IMR-90 (cell line): ENCODE data around the gene NWD2. TPM values are rescaled to one million over a fixed set of nuclear protein-coding genes. Genes with fewer than 3 reads are reported as not detected.

Experiments
- ATAC-seq: fragments of 200-7000 bp; cut with Tn5 transposase; 2 replicates; pipeline ENCODE4 v1.9.1; 2020; ENCODE audit warnings: low read depth, mild to moderate bottlenecking, moderate library complexity
- BruUV-seq: library from RNA; stranded (reverse); fragments of 400-500 nt; replicated peaks from 2 replicates; lab custom pipeline; 2021; lab: Mats Ljungman, UMichigan
- CTCF ChIA-PET: fragments of 300-600 bp; formaldehyde crosslinking; extraction: SDS; loops from one replicate; lab custom pipeline; 2021; ENCODE audit warnings: antibody characterized with exemption; lab: Yijun Ruan, JAX
- POLR2A ChIA-PET: fragments of 300-600 bp; sonication (Branson Sonifier 250); formaldehyde crosslinking; loops from one replicate; lab custom pipeline; 2022; ENCODE audit warnings: antibody characterized with exemption; ENCODE audit not compliant: unreplicated experiment; lab: Charles Lee
- DNase-seq: peaks from one replicate; pipeline ENCODE4 v3.0.0; 2013
- H2AFZ ChIP-seq: replicated peaks from 2 replicates; pipeline ENCODE3; 2013; ENCODE audit warnings: low read length, mild to moderate bottlenecking; ENCODE audit not compliant: poor library complexity
- H2AK5ac ChIP-seq: 2 replicates; pipeline ENCODE4 v1.6.1; 2013; ENCODE audit warnings: low read depth, low read length, inconsistent platforms
- H2AK9ac ChIP-seq: replicated peaks from 2 replicates; pipeline ENCODE3; 2013; ENCODE audit warnings: mild to moderate bottlenecking, low read depth, low read length, moderate library complexity; ENCODE audit not compliant: poor library complexity
- H2BK120ac ChIP-seq: 2 replicates; pipeline ENCODE4 v1.6.1; 2013; ENCODE audit warnings: low read depth, low read length, inconsistent platforms
- H2BK15ac ChIP-seq: 3 replicates; pipeline ENCODE4 v1.6.1; 2013; ENCODE audit warnings: low read depth, low read length, inconsistent platforms
- H2BK20ac ChIP-seq: 2 replicates; pipeline ENCODE4 v1.6.1; 2013; ENCODE audit warnings: low read depth, mild to moderate bottlenecking, inconsistent platforms, low read length, moderate library complexity
- H2BK5ac ChIP-seq: 2 replicates; pipeline ENCODE4 v1.6.1; 2013; ENCODE audit warnings: mild to moderate bottlenecking, low read depth, low read length, inconsistent platforms; ENCODE audit not compliant: poor library complexity, severe bottlenecking
- H3K14ac ChIP-seq: replicated peaks from 2 replicates; pipeline ENCODE4 v1.6.1; 2013; ENCODE audit warnings: low read depth, low read length, inconsistent platforms
- H3K18ac ChIP-seq: 2 replicates; pipeline ENCODE4 v1.6.1; 2013; ENCODE audit warnings: low read depth, low read length, control low read depth
- H3K23ac ChIP-seq: 2 replicates; pipeline ENCODE4 v1.6.1; 2013; ENCODE audit warnings: low read depth, low read length, inconsistent platforms
- H3K27ac ChIP-seq: 2 replicates; pipeline ENCODE4 v1.5.1; 2013; ENCODE audit warnings: mild to moderate bottlenecking, control low read depth, low read length; ENCODE audit not compliant: insufficient read depth
- H3K27me3 ChIP-seq: 2 replicates; pipeline ENCODE4 v1.6.1; 2013; ENCODE audit warnings: low read length; ENCODE audit not compliant: control insufficient read depth, insufficient read depth
- H3K36me3 ChIP-seq: 2 replicates; pipeline ENCODE4 v1.6.1; 2013; ENCODE audit warnings: low read length, mixed read lengths; ENCODE audit not compliant: control insufficient read depth, insufficient read depth
- H3K4ac ChIP-seq: 2 replicates; pipeline ENCODE4 v1.6.1; 2013; ENCODE audit warnings: low read depth, low read length, inconsistent platforms
- H3K4me1 ChIP-seq: 2 replicates; pipeline ENCODE4 v1.6.1; 2013; ENCODE audit warnings: low read length, mixed read lengths; ENCODE audit not compliant: control insufficient read depth, insufficient read depth
- H3K4me2 ChIP-seq: 2 replicates; pipeline ENCODE4 v1.6.1; 2013; ENCODE audit warnings: low read depth, mild to moderate bottlenecking, control low read depth, low read length, moderate library complexity
- H3K4me3 ChIP-seq: 2 replicates; pipeline ENCODE4 v1.5.1; 2013; ENCODE audit warnings: low read depth, mild to moderate bottlenecking, control low read depth, low read length, moderate library complexity; ENCODE audit not compliant: insufficient read depth
- H3K56ac ChIP-seq: 2 replicates; pipeline ENCODE4 v1.6.1; 2013; ENCODE audit warnings: low read length, inconsistent platforms; ENCODE audit not compliant: insufficient read depth; ENCODE audit errors: extremely low read depth
- H3K79me1 ChIP-seq, 2 experiments: 2 replicates each; pipeline ENCODE4 v1.6.1; 2013; ENCODE audit warnings: low read length in 2 of 2, inconsistent platforms in 1 of 2, low read depth in 1 of 2
- H3K9ac ChIP-seq: 2 replicates; pipeline ENCODE4 v1.6.1; 2013; ENCODE audit warnings: low read depth, low read length, control low read depth
- H3K9me1 ChIP-seq: 2 replicates; pipeline ENCODE4 v1.6.1; 2013; ENCODE audit warnings: low read length, inconsistent platforms; ENCODE audit not compliant: insufficient read depth
- H3K9me3 ChIP-seq: 2 replicates; pipeline ENCODE4 v1.6.1; 2013; ENCODE audit warnings: low read length; ENCODE audit not compliant: control insufficient read depth, insufficient read depth
- H4K20me1 ChIP-seq: 2 replicates; pipeline ENCODE4 v1.6.1; 2013; ENCODE audit warnings: low read length, inconsistent platforms; ENCODE audit not compliant: insufficient read depth
- H4K5ac ChIP-seq: 2 replicates; pipeline ENCODE4 v1.6.1; 2013; ENCODE audit warnings: mild to moderate bottlenecking, low read depth, low read length, control low read depth
- H4K8ac ChIP-seq, 2 experiments: 2 replicates each; pipeline ENCODE4 v1.6.1; 2013; ENCODE audit warnings: low read depth in 2 of 2, low read length in 2 of 2, control low read depth in 1 of 2, inconsistent platforms in 1 of 2
- H4K91ac ChIP-seq: 2 replicates; pipeline ENCODE4 v1.6.1; 2013; ENCODE audit warnings: low read depth, low read length, inconsistent platforms; ENCODE audit not compliant: insufficient read depth
- BHLHE40 ChIP-seq: fragments of 150-350 bp; IDR thresholded peaks from 2 replicates; pipeline ENCODE4 v1.6.1; 2016; ENCODE audit warnings: mild to moderate bottlenecking, low read depth, low read length
- CEBPB ChIP-seq: IDR thresholded peaks from 2 replicates; pipeline ENCODE4 v1.6.1; 2012; ENCODE audit warnings: low read depth, low read length, improper control_type of control experiment
- CHD1 ChIP-seq: IDR thresholded peaks from 2 replicates; pipeline ENCODE4 v1.6.1; 2012; ENCODE audit warnings: low read depth, low read length, improper control_type of control experiment
- FOS ChIP-seq: fragments of 150-350 bp; IDR thresholded peaks from 2 replicates; pipeline ENCODE4 v1.6.1; 2016; ENCODE audit warnings: low read depth, low read length
- MAFK ChIP-seq: IDR thresholded peaks from 2 replicates; pipeline ENCODE4 v1.6.1; 2012; ENCODE audit warnings: low read depth, low read length, improper control_type of control experiment
- POLR2A ChIP-seq: IDR thresholded peaks from 2 replicates; pipeline ENCODE4 v1.6.1; 2012; ENCODE audit warnings: mild to moderate bottlenecking, low read depth, low read length
- RAD21 ChIP-seq: IDR thresholded peaks from 2 replicates; pipeline ENCODE4 v1.6.1; 2012; ENCODE audit warnings: low read length, improper control_type of control experiment
- RCOR1 ChIP-seq: IDR thresholded peaks from 2 replicates; pipeline ENCODE4 v1.6.1; 2012; ENCODE audit warnings: mild to moderate bottlenecking, low read length, improper control_type of control experiment; ENCODE audit not compliant: insufficient replicate concordance
- WGBS, 2 experiments: methylation state at CpG; one replicate each; pipeline versions ENCODE4 v1.1.5 to v1.1.7; 2013; ENCODE audit warnings: missing lambda C conversion rate in 2 of 2; ENCODE audit not compliant: insufficient read length in 1 of 2; ENCODE audit errors: extremely low coverage in 2 of 2; 5-methylcytosine and 5-hydroxymethylcytosine counted together
- dilution Hi-C: fragments of 300-500 bp; cut with HindIII; formaldehyde crosslinking; loops from one replicate; pipeline ENCODE4 v1.14.3; 2018; ENCODE audit warnings: low sequenced_read_pairs; ENCODE audit not compliant: unreplicated experiment
- in situ Hi-C: fragments of 300-500 bp; cut with MboI; formaldehyde crosslinking; loops from 3 replicates; pipeline ENCODE4 v1.14.3; 2019; ENCODE audit warnings: low sequenced_read_pairs, inconsistent platforms, mixed read lengths
- intact Hi-C: fragments of 100-400 bp; cut with micrococcal nuclease; formaldehyde crosslinking; loops from 2 replicates; pipeline ENCODE4 v1.10.0; 2022
- polyA plus RNA-seq, 3 experiments: library from polyadenylated mRNA; depleted of rRNA; stranded (reverse); fragments of >200 nt; gene quantifications; 2 replicates each; pipeline ENCODE4 v1.2.3, GENCODE V29; 2012; ENCODE audit warnings: low replicate concordance in 1 of 3
- total RNA-seq: library from RNA; depleted of rRNA; stranded (reverse); fragments of >200 nt; gene quantifications from 2 replicates; pipeline ENCODE4 v1.2.3, GENCODE V29; 2012
- TF ChIP-seq, protein P1 (sequence below): fragments of 150-350 bp; IDR thresholded peaks from 2 replicates; pipeline ENCODE4 v1.6.1; 2016; ENCODE audit warnings: low read depth, mild to moderate bottlenecking, low read length, moderate library complexity, borderline replicate concordance

NWD2 gene
- total and polyA plus RNA-seq, 2 of the 4 experiments (the other 2 are of a cell fraction), result not detected

DNA sequence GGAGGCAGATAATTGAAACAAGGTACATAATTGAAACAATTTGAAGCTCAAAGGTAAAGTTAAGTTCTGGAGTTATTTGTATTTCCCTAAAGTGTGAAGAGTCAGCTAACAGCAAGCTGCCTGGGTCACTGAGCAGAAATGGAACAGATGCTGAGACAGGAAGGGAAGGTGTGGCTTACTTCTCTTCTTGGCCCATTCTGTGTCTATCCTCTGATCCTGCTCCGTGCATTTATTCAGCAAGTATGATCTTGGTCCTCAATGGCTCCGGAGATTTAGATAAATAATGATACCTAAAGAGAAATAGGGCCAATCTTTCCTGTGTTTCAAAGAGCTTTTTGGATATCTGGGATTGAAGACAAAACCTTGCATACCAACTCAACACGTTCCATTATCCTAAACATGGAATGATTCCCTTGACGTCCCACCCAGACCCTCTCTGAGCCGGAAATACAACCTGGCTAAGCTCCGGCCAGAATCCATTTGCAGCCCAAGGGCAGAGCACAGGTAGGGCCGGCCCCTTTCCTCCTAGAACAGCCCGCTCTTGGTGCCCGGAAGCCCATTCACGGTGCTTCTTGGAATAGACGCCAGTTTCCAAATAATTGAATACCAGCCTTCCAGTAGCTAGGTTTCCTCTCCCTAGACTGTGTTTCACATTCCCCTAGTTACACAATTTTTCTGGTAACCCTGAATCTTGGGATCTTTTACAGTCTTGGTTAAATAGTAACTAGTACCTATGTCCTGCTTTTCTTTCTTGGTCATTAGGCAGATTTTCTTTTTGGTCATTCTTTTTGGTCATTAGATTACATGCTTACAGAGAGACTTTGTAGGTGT is 211.0 kb downstream of the NWD2 start (continued):
- TF ChIP-seq, protein P1, sequence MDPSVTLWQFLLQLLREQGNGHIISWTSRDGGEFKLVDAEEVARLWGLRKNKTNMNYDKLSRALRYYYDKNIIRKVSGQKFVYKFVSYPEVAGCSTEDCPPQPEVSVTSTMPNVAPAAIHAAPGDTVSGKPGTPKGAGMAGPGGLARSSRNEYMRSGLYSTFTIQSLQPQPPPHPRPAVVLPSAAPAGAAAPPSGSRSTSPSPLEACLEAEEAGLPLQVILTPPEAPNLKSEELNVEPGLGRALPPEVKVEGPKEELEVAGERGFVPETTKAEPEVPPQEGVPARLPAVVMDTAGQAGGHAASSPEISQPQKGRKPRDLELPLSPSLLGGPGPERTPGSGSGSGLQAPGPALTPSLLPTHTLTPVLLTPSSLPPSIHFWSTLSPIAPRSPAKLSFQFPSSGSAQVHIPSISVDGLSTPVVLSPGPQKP, result no peak
- no peak for TF ChIP-seq CEBPB
- no peak for TF ChIP-seq CHD1
- TF ChIP-seq POLR2A, result no peak
- TF ChIP-seq MAFK, result no peak

DNA sequence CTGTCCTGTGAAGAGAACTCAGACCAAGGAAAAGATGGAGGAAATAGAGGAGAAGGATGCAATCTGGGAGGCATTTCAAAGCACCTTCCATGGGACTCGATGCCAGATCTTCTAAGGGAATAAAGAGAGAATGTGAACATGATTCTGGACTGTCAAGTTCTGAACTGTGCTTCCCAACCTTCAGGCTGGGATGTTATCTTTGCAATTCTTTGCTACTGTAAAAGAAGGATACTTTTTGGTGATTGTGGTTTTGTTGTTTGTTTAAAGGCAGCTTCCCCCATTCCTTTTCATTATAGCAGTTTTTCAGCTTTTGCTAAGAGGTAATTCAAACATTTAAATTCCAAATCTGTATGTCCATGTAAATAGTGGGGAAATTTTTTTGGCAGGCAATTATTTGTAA is 217.3 kb downstream of the NWD2 start:
- H3K9me1 ChIP-seq, result no peaks in the 10 kb centered on the region
- H4K8ac ChIP-seq, result no peak overlapping the region
- no CpG with 5 or more reads among the region's 1 CpG for WGBS, 2 experiments
- H3K23ac ChIP-seq, result no peak overlapping the region
- H2BK5ac ChIP-seq, result no peak overlapping the region
- no peaks in the 10 kb centered on the region for H3K79me1 ChIP-seq
- BruUV-seq, result no TSS peak
- DNase-seq (no peak), ATAC-seq (no peak)
- intact Hi-C loops, result no loop called here
- H4K5ac ChIP-seq, result no peak overlapping the region
- H2BK15ac ChIP-seq, result no peak overlapping the region
- H3K14ac ChIP-seq, result no peak overlapping the region
- H3K56ac ChIP-seq, result no peak overlapping the region
- in situ Hi-C loops, result no loop called here
- H3K18ac ChIP-seq, result no peak overlapping the region
- no peak overlapping the region for H2AFZ ChIP-seq
- H2AK5ac ChIP-seq, result no peak overlapping the region
- no peak overlapping the region for H4K91ac ChIP-seq
- no peak overlapping the region for H3K4me2 ChIP-seq
- dilution Hi-C loops, result no loop called here
- H2BK20ac ChIP-seq, result no peak overlapping the region
- no peak for TF ChIP-seq RCOR1
- TF ChIP-seq BHLHE40, result no peak
- no peak for TF ChIP-seq RAD21
- TF ChIP-seq POLR2A, result no peak
- TF ChIP-seq FOS, result no peak
- no peaks in the 10 kb centered on the region for H3K36me3 ChIP-seq
- no peak overlapping the region for H3K27ac ChIP-seq
- ChIA-PET POLR2A (no interaction called here), CTCF (no interaction called here)
- H2BK120ac ChIP-seq, result no peak overlapping the region
- no peaks in the 10 kb centered on the region for H3K27me3 ChIP-seq
- no peak overlapping the region for H2AK9ac ChIP-seq
- H3K4me3 ChIP-seq, result no peak overlapping the region
- no peaks in the 10 kb centered on the region for H3K4me1 ChIP-seq
- H3K9me3 ChIP-seq, result no peaks in the 10 kb centered on the region
- H4K20me1 ChIP-seq, result no peaks in the 10 kb centered on the region
- no peak overlapping the region for H3K9ac ChIP-seq
- H3K4ac ChIP-seq, result no peak overlapping the region
